Measurements from ENCODE around the gene ADGRV1.
A peak's percentile ranks its signal among the peaks of the same experiment; 100 is the strongest.

The ADGRV1 gene

GRCh38 chr5:90875456-90875855 lies 316.9 kb downstream of the ADGRV1 start:
- DNase-seq (ENCODE audit: low spot score) = peak; percentile 65

- DNase-seq (ENCODE audit: low spot score) = peak; percentile 68
These were observed 317.8 kb downstream of the ADGRV1 start for GRCh38 chr5:90876366-90876765.

- DNase-seq (ENCODE audit: low spot score) = no peak
These were observed 318.5 kb downstream of the ADGRV1 start for GRCh38 chr5:90877049-90877448.

DNA sequence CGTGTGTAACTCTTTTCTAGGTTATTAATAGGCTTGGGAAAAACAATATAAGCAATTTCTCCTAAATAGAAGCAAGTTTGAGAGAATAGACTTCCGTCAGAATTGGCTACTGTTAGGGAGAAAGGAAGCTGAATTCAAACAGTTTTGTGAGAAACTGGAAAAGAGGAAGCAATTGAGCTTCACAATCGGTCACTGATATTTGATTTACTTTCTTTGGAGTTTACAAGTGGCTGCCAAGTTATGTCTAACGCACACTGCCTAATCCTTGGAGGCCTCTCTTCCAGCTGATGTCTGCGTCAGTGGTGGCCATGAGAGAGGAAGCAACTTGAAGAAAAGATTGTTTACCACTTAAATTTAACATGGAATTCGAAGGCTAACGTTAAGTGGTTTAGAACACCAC lies 319.5 kb downstream of the ADGRV1 start:
- no peak for DNase-seq (ENCODE audit: low spot score)

- peak; percentile 51 for DNase-seq (ENCODE audit: low spot score)
These were observed 320.1 kb downstream of the ADGRV1 start for GRCh38 chr5:90878549-90879196.

GRCh38 chr5:90881626-90882150 lies 323.1 kb downstream of the ADGRV1 start:
- peak; percentile 67 for DNase-seq (ENCODE audit: low spot score)

DNA sequence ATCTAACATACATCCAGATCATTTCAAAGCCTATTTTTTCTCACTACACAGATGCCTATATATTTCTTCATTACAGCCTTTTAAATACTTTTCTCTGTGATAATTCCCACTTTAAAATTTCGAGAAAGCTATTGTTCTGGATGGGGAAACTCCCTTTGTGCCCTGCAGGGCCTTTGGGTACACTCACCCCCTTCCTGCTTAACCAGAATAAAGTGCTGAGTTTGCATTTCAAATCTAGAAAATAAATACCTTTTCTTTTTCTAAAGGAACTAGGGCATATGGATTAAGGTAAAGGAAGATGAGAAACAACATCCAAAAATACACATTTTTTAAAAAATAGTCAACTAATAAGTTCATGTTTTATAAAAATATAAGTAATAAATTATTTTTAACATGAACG lies 323.9 kb downstream of the ADGRV1 start:
- no peak for DNase-seq (ENCODE audit: low spot score)

GRCh38 chr5:90885180-90885868 lies 326.7 kb downstream of the ADGRV1 start:
- no peak for DNase-seq (ENCODE audit: low spot score)

DNA sequence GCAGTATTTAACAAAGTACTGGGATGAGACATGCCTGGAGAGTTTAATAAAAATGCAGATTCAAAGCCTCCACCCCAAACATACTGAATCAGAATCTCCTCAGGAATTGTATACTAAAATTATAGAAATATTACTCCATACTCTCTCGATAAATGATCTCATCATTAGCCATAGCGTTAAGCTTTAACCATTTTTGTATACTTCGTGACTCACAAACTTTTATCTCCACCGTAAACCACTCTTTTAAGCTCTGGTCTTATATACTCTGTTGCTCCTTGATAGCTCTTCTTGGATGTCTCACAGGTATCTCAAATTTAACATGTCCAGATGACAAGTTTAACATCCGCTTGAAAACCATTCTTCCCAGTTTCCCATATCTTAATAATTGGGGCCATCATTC lies 327.8 kb downstream of the ADGRV1 start:
- DNase-seq (ENCODE audit: low spot score) = no peak

DNA sequence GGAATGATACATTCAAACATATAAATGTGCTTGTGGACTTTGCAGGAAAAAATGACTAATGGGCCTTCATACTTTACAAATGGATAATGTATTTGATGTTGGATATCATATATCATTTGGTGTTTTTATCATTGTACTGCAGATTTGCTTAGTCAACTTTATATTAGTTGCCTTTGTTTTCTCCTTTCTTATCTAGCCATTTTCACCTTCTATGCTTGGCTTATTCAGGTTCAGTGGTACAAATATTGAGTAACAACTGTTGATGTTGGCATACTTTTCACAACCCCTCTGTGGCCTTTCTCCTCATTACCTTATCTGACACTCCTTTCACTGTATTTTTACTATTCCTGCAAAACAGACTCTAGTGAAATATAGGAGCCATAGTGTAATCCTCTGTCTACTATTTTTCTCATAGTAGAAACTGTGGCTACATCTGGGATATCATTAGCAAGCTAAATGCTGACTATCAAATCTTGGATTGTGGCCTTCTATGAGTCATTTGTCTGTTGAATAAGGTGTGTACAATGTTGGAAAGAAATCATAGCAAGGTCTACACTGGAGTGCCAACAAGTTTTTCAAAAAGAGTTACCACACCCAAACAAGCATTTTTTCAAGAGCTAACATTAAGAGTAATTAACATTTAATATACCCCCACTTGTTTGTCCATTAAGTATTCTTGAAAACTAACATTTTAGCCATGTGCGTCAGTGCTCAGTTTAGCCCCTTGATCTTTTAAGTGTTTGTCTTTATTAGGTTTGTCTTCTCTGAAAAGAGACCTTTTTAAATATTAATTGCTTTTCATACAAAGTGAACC lies 330.1 kb downstream of the ADGRV1 start:
- peak; percentile 64 for DNase-seq (ENCODE audit: low spot score)

DNA sequence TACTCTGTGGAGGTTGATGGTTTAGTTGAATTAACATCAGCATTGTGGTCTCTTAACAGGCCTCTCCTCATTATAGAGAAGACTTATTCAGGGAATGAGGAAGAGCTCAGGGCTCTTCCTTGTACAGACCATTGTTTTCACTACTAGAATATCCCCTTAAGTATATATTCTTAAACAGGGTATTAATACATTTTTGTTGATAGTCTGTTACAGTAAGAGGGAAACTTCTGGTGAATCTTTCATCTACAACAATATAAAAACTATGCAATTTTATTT lies 330.7 kb downstream of the ADGRV1 start:
- no peak for DNase-seq (ENCODE audit: low spot score)

GRCh38 chr5:90890180-90890579 lies 331.6 kb downstream of the ADGRV1 start:
- peak; percentile 44 for DNase-seq (ENCODE audit: low spot score)

DNA sequence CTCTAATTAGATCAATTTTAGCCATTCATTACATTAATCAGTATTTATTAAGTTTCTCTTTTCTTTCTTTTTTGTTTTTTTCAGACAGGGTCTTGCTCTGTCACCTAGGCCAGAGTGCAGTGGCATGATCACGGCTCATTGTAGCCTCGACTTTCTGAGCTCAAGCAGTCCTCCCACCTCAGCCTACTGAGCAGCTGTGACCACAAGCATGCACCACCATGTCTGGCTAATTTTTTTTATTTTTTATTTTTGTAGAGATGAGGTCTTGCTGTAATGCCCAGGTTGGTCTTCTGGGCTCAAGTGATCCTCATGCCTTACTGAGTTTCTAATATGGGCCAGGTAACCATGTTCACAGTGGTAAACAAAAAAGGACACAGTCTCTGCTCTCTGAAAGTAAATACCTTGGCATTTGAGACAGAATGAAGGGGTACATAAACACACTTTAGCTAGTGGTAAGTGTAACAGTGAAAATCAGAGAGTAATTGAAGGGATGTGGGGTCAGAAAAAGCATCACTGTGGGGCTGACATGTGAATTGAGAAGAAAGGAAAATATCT lies 336.3 kb downstream of the ADGRV1 start:
- DNase-seq (ENCODE audit: low spot score) = no peak

DNA sequence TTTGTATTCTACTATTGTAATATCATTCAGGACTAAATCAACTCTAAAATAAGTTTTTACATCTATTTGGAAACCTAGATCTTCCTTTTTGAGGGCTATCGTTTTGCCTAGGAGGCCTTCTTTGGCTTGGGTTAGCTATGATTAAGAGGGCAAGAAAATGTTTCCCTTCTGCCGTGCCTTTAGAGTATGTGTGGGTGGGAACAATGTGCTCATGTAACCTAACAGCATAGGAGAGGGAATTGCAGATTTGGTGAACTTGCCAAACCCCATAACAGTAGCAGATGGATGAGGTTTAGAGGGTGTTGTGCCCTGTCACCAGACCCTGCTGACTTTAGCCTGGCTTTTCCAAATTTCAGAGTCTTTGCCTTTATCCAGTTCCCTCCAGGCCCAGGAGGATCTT lies 339.0 kb downstream of the ADGRV1 start:
- DNase-seq (ENCODE audit: low spot score) = no peak

DNA sequence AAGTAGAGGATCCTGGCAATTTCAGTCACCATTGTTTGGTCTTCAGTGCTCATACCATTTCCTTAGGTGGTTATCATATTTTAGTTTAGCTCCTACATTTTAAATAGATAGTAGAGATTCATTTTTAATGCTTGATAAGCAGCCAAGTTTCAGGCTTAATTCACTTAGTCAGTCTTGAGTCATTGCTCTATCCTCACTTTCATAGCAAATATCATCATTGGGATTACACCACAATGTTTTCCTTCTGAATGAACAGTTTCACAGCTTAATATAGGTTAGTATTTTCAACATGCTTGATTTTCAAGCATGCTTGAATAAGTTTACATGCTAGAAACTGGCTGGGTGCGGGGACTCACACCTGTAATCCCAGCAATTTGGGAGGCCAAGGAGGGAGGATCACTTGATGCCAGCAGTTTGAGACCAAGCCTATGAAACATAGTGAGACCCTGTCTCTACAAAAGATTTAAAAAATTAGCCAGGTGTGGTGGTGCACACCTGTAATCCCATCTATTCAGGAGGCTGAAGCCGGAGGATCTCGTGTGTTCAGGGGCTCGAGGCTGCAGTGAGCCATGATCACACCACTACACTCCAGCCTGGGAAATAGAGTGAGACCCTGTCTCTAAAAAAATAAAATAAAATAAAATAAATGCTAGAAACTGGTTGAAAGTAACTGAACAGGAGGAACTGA lies 339.9 kb downstream of the ADGRV1 start:
- DNase-seq (ENCODE audit: low spot score) = peak; percentile 59

DNA sequence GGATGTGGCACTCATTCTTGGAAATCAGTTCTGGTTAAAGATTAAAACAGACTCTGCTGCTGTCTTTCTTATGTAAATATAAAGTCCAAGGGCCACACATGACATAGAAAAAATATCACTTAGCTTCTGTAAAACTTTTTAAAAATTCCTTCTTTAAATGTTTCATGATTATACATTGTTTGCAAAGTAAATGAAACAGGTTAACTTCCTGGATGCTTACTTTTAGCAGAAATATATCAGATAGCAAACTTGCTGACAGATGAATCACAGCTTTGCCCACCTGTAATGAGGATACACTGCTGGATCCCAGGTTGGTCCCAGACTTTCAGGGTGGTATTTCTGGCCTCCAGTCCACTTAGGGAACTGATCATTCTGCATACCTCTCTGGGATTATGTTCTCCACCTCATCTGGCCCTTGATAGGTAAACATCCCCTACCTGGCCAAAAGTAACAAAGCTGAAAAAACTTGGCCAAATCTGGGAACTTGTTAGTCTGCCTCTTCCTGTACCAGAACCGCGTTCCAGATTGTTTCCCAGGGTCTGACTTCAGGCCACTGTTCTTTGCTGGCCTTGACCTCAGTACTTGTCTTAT lies 340.5 kb downstream of the ADGRV1 start:
- DNase-seq (ENCODE audit: low spot score) = no peak

- DNase-seq (ENCODE audit: low spot score) = no peak
These were observed 342.7 kb downstream of the ADGRV1 start for GRCh38 chr5:90901261-90901660.

DNA sequence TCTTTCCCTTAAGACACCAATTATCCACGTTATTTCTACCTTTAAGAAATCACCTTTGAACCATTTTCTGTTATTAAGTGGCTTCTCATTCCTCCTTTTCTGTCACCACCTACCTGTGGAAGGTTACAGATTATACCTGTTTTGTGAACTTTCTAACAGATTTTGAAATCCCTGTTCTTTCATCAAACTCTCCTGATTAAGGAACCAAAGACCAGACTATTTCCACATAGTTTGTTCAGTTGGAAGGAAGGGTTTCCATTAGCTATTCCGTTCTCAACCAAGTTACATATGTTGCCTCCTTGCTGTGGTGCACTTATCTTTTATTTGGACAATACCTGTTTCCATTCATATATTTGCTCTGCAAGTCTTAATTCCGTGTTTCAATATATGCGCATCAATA lies 343.6 kb downstream of the ADGRV1 start:
- no peak for DNase-seq (ENCODE audit: low spot score)

GRCh38 chr5:90902651-90903386 lies 344.2 kb downstream of the ADGRV1 start:
- no peak for DNase-seq (ENCODE audit: low spot score)

DNA sequence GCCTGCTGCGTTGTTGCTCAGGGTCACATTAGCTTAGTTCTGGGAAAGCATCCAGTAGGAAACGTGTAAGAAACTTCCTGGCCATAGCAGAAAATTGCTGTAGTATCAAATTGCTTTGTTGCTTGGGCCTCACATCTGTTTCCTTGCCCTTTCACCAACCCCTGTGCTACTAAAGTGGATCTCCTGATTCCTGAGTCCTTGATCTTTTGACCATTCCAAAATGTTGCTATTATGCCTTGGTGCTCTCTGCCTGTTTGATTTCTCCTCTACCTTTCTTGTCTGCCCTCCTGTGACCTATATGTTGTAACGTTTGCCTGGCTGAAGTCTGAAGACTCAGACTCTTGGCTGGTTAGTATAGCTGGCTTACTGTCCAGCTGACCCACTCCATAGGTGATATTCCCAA lies 350.5 kb downstream of the ADGRV1 start:
- no peak for DNase-seq (ENCODE audit: low spot score)

DNA sequence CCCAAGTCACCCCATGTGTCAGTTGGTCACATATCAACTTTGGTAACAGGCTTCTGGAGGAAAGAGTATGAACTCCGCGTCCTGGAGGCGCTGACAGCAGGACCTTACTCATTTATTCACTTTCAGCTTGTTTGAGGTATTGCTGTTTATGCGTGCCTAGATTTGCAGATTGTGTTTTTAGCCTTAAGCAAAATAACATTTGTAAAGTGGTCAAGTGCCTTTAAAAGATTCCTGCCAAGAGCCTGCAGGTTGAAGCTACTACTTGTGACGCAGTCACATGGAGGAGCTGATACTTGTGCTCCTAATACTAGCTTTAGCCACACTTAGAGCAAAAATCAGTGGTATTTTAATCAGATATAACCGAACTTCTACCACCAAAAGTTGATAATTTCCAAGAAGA lies 351.3 kb downstream of the ADGRV1 start:
- no peak for DNase-seq (ENCODE audit: low spot score)

Data from kidney tubule cell (primary cell).